K562 (cell line): ENCODE results near the gene EXTL1. TPM values are rescaled to one million over a fixed set of nuclear protein-coding genes. Genes with fewer than 3 reads are reported as not detected.
A peak's percentile ranks its signal among the peaks of the same experiment; 100 is the strongest.

Experiments used
- ATAC-seq: fragments of 200-7000 bp; cut with Tn5 transposase; 3 replicates; pipeline ENCODE4 v1.9.1; 2020; ENCODE audit warnings: moderate library complexity
- BruUV-seq: library from RNA; stranded (reverse); fragments of 400-500 nt; replicated peaks from 2 replicates; lab custom pipeline; 2021; lab: Mats Ljungman, UMichigan
- CTCF ChIA-PET: fragments of 300-600 bp; formaldehyde crosslinking; extraction: SDS; loops from one replicate; lab custom pipeline; 2021; ENCODE audit warnings: low intra/inter-chr PET ratio; lab: Yijun Ruan, JAX
- POLR2A ChIA-PET: fragments of 300-600, 350-650 bp; sonication (Branson Sonifier 250); formaldehyde crosslinking; extraction: SDS; loops from one replicate; lab custom pipeline; 2021; ENCODE audit warnings: antibody characterized with exemption, inconsistent platforms; lab: Yijun Ruan, JAX
- DNase-seq, 4 experiments: peaks; one replicate each; pipeline versions ENCODE4 v3.0.0 to v3.0.0-alpha.2; 2011 to 2018; ENCODE audit warnings: low spot score in 3 of 4, mixed read lengths in 3 of 4; ENCODE audit errors: extremely low read depth in 1 of 4
- FAIRE-seq: peaks from 2 replicates; lab custom pipeline; 2011; peaks lifted over from hg19 to GRCh38; lab: Jason Lieb, UNC
- H2AFZ ChIP-seq: 2 replicates; pipeline ENCODE4 v1.6.0; 2011; ENCODE audit warnings: low read depth, low read length, control low read depth, inconsistent platforms
- H3K27ac ChIP-seq: fragments of 200-600 bp; 3 replicates; pipeline ENCODE4 v1.8.0; 2011; ENCODE audit warnings: low read depth, mild to moderate bottlenecking, control low read depth, inconsistent platforms, low read length, moderate library complexity, mixed read lengths; ENCODE audit errors: extremely low read depth
- H3K27me3 ChIP-seq, 2 experiments: fragments of 300-600 bp in 1 of 2; 2 replicates in 1 of 2; 3 replicates in 1 of 2; pipeline versions ENCODE4 v1.6.0 to v1.8.0; 2011; ENCODE audit warnings: inconsistent platforms in 2 of 2, low read length in 2 of 2, mild to moderate bottlenecking in 1 of 2, mixed read lengths in 1 of 2, moderate library complexity in 1 of 2; ENCODE audit not compliant: control insufficient read depth in 2 of 2, insufficient read depth in 2 of 2
- H3K36me3 ChIP-seq: fragments of 300-600 bp; 3 replicates; pipeline ENCODE4 v1.8.0; 2011; ENCODE audit warnings: mild to moderate bottlenecking, low read length, inconsistent platforms; ENCODE audit not compliant: control insufficient read depth, insufficient read depth
- H3K4me1 ChIP-seq, 2 experiments: fragments of 200-600 bp in 1 of 2; replicated peaks in 1 of 2; 2 replicates in 1 of 2; 3 replicates in 1 of 2; pipeline versions ENCODE4 v1.5.1 to v1.8.0; 2011; ENCODE audit warnings: inconsistent platforms in 2 of 2, low read length in 2 of 2, mild to moderate bottlenecking in 1 of 2, mixed read lengths in 1 of 2, moderate library complexity in 1 of 2; ENCODE audit not compliant: control insufficient read depth in 2 of 2, insufficient read depth in 2 of 2
- H3K4me2 ChIP-seq: 2 replicates; pipeline ENCODE4 v1.6.1; 2011; ENCODE audit warnings: low read length, control low read depth, inconsistent platforms, mixed read lengths; ENCODE audit not compliant: insufficient read depth
- H3K4me3 ChIP-seq: fragments of 200-600 bp; sonication (generic), shearing (Covaris generic); 2 replicates; pipeline ENCODE4 v1.5.1; 2016; ENCODE audit warnings: control low read depth, inconsistent platforms
- H3K79me2 ChIP-seq: fragments of 200-600 bp; 3 replicates; pipeline ENCODE4 v1.8.0; 2011; ENCODE audit warnings: low read length, inconsistent platforms; ENCODE audit not compliant: control insufficient read depth, insufficient read depth
- H3K9ac ChIP-seq, 2 experiments: 2 replicates each; pipeline versions ENCODE4 v1.6.0 to v1.6.1; 2011; ENCODE audit warnings: low read depth in 2 of 2, low read length in 2 of 2, control low read depth in 1 of 2, inconsistent platforms in 1 of 2, mild to moderate bottlenecking in 1 of 2, mixed read lengths in 1 of 2; ENCODE audit not compliant: insufficient read depth in 1 of 2
- H3K9me1 ChIP-seq: one replicate; pipeline ENCODE4 v1.6.0; 2011; ENCODE audit warnings: inconsistent platforms, mild to moderate bottlenecking, low read length, moderate library complexity; ENCODE audit not compliant: control insufficient read depth, insufficient read depth
- H3K9me3 ChIP-seq: replicated peaks from 2 replicates; pipeline ENCODE4 v1.5.1; 2011; ENCODE audit warnings: low read depth, low read length, inconsistent platforms; ENCODE audit not compliant: control insufficient read depth, insufficient read depth
- H4K20me1 ChIP-seq: replicated peaks from 2 replicates; pipeline ENCODE4 v1.6.1; 2011; ENCODE audit warnings: low read length, inconsistent platforms, mixed read lengths; ENCODE audit not compliant: control insufficient read depth, insufficient read depth
- MAX ChIP-seq: sonication (generic); formaldehyde crosslinking; IDR thresholded peaks from 2 replicates; pipeline ENCODE4 v1.9.0; 2022; ENCODE audit warnings: mild to moderate bottlenecking, missing genetic modification reagents
- SMARCC2 ChIP-seq: fragments of 450-650 bp; IDR thresholded peaks from 2 replicates; pipeline ENCODE4 v1.6.1; 2017; ENCODE audit warnings: antibody characterized with exemption, moderate library complexity, mild to moderate bottlenecking, low read depth
- TGIF2 ChIP-seq: sonication (generic); formaldehyde crosslinking; IDR thresholded peaks from 2 replicates; pipeline ENCODE4 v1.8.1; 2022; ENCODE audit warnings: mild to moderate bottlenecking, missing genetic modification reagents, moderate library complexity
- ZBTB12 ChIP-seq: fragments of 250-450 bp; sonication (Bioruptor Pico); IDR thresholded peaks from 2 replicates; pipeline ENCODE4 v1.4.0; 2020
- ZBTB43 ChIP-seq: sonication (generic); formaldehyde crosslinking; IDR thresholded peaks from 2 replicates; pipeline ENCODE4 v1.8.0; 2023; ENCODE audit warnings: mild to moderate bottlenecking, missing genetic modification reagents
- ZNF133 ChIP-seq: fragments of 250-450 bp; sonication (Bioruptor Pico); IDR thresholded peaks from 2 replicates; pipeline ENCODE4 v1.4.0; 2020; ENCODE audit warnings: mild to moderate bottlenecking
- ZNF212 ChIP-seq: fragments of 450-650 bp; formaldehyde crosslinking; IDR thresholded peaks from 2 replicates; pipeline ENCODE4 v1.4.0; 2020; ENCODE audit warnings: mild to moderate bottlenecking
- ZNF445 ChIP-seq: fragments of 250-450 bp; sonication (Bioruptor Pico); IDR thresholded peaks from 2 replicates; pipeline ENCODE4 v1.4.0; 2020; ENCODE audit warnings: low read depth, mild to moderate bottlenecking, moderate library complexity
- ZNF551 ChIP-seq: fragments of 250-450 bp; sonication (Bioruptor Pico); IDR thresholded peaks from 2 replicates; pipeline ENCODE4 v1.5.0; 2021; ENCODE audit warnings: mild to moderate bottlenecking, moderate library complexity
- ZNF699 ChIP-seq: fragments of 250-450 bp; sonication (Bioruptor Pico); IDR thresholded peaks from 2 replicates; pipeline ENCODE4 v1.8.0; 2021; ENCODE audit warnings: mild to moderate bottlenecking, moderate library complexity; ENCODE audit not compliant: insufficient replicate concordance
- WGBS: fragments of 100-300 bp; shearing (Covaris generic); methylation state at CpG from one replicate; pipeline ENCODE4 v1.1.6; 2016; ENCODE audit warnings: low coverage, mixed read lengths; ENCODE audit not compliant: insufficient coverage; ENCODE audit errors: missing lambda C conversion rate; 5-methylcytosine and 5-hydroxymethylcytosine counted together
- in situ Hi-C: fragments of 300-500 bp; cut with MboI; formaldehyde crosslinking; loops from 4 replicates; pipeline ENCODE4 v1.15.0; 2018; ENCODE audit warnings: inconsistent platforms, mixed read lengths
- intact Hi-C: fragments of 100-400 bp; cut with micrococcal nuclease; formaldehyde crosslinking; loops from 2 replicates; pipeline ENCODE4 v1.14.2; 2022
- polyA plus RNA-seq, 8 experiments: library from polyadenylated mRNA; depleted of rRNA in 4 of 8; stranded (reverse) in 5 of 8; unstranded in 3 of 8; fragments of >200 nt; fragmentation: Nextera tagmentation in 2 of 8; fragmentation: Illumina TruSeq in 1 of 8; extraction: Ambion mirVana in 2 of 8; extraction: Trizol in 1 of 8; gene quantifications; 2 replicates each; pipeline versions ENCODE4 v1.2.1 to v1.2.3, GENCODE V29; 2011 to 2014; ENCODE audit warnings: inconsistent platforms in 1 of 8, missing spikeins in 1 of 8
- total RNA-seq, 7 experiments: library from RNA; depleted of rRNA in 6 of 7; stranded (reverse); fragments of >200 nt in 6 of 7; fragmentation: Illumina TruSeq in 2 of 7; extraction: Trizol in 2 of 7; gene quantifications; 2 replicates each; pipeline versions ENCODE4 v1.2.1 to v1.2.3, GENCODE V29; 2011 to 2021; ENCODE audit warnings: low replicate concordance in 1 of 7

Gene EXTL1
- total and polyA plus RNA-seq, 9 of the 15 experiments (the other 6 are each of a cell fraction or from before 2014, with no cell fraction given), result 0.04 to 0.23 (median 0.08) TPM; not detected in 3

GRCh38 chr1:25977801-25978200 is 43.8 kb upstream of the EXTL1 start:
- in situ Hi-C loops, result no loop called here
- no peaks in the 10 kb centered on the region for H3K9me3 ChIP-seq

More at GRCh38 chr1:25977801-25978200, 43.8 kb upstream of the EXTL1 start:
- WGBS, result 67% methylated on average over 5 of the region's 5 CpGs
- DNase-seq (no peak), FAIRE-seq (no peak), ATAC-seq (peak; percentile 48)
- Histone ChIP-seq H3K9ac (no peak overlapping the region), H3K4me2 (no peak overlapping the region), H2AFZ (no peak overlapping the region), H4K20me1 (no peaks in the 10 kb centered on the region), H3K36me3 (peaks cover 38% of the 10 kb centered on the region; the same call in 2 of the 3 replicates), H3K27me3 (no peaks in the 10 kb centered on the region), H3K27ac (no peak overlapping the region), H3K4me1 (peaks cover 4 to 14% of the 10 kb centered on the region in 2 experiments; a peak in 3 of 5 replicates), H3K4me3 (no peak overlapping the region), H3K79me2 (no peaks in the 10 kb centered on the region), H3K9me1 (no peaks in the 10 kb centered on the region)
- no TSS peak for BruUV-seq
- no peak for TF ChIP-seq ZNF133 (CRISPR knock-in tag)
- TF ChIP-seq ZNF212 (CRISPR knock-in tag), result no peak
- no peak for TF ChIP-seq ZBTB12 (CRISPR knock-in tag)
- no peak for TF ChIP-seq TGIF2 (CRISPR knock-in tag)
- no peak for TF ChIP-seq MAX (CRISPR knock-in tag)
- TF ChIP-seq ZNF699, result no peak
- TF ChIP-seq ZBTB43 (CRISPR knock-in tag), result no peak
- TF ChIP-seq SMARCC2, result no peak
- TF ChIP-seq ZNF445 (CRISPR knock-in tag), result no peak
- no peak for TF ChIP-seq ZNF551 (CRISPR knock-in tag)
- intact Hi-C loops, result no loop called here
- ChIA-PET POLR2A (interaction anchor here (0.6 to 1.4 kb wide), 7 partner anchors 9 to 194 kb away, joined by 3 to 5 read pairs (median 3); partner anchors contain the start of gene PAFAH2), CTCF (no interaction called here)
